GM23248 (cell line): Measurements from ENCODE around the gene COL11A1. TPM values are rescaled to one million over a fixed set of nuclear protein-coding genes. Genes with fewer than 3 reads are reported as not detected.

Source experiments
- DNase-seq: peaks from one replicate; pipeline ENCODE4 v3.0.0-alpha.2; 2015
- H2AFZ ChIP-seq: fragments of 200-600 bp; sonication (generic); 2 replicates; pipeline ENCODE4 v1.6.1; 2016; ENCODE audit warnings: antibody characterized with exemption
- H3F3A ChIP-seq: fragments of 200-600 bp; sonication (generic); 2 replicates; pipeline ENCODE4 v1.6.1; 2016; ENCODE audit warnings: mild to moderate bottlenecking, antibody characterized with exemption, mixed run types; ENCODE audit not compliant: insufficient read depth
- H3K27ac ChIP-seq: fragments of 200-600 bp; sonication (generic); 2 replicates; pipeline ENCODE4 v1.5.1; 2016; ENCODE audit warnings: mild to moderate bottlenecking
- H3K27me3 ChIP-seq: fragments of 200-600 bp; sonication (generic); replicated peaks from 2 replicates; pipeline ENCODE4 v1.6.1; 2016; ENCODE audit warnings: mild to moderate bottlenecking; ENCODE audit not compliant: insufficient read depth
- H3K36me3 ChIP-seq: fragments of 200-600 bp; sonication (generic); 2 replicates; pipeline ENCODE4 v1.6.1; 2016; ENCODE audit warnings: low read depth, mild to moderate bottlenecking
- H3K4me1 ChIP-seq: fragments of 200-600 bp; sonication (generic); 2 replicates; pipeline ENCODE4 v1.6.1; 2016; ENCODE audit warnings: mild to moderate bottlenecking; ENCODE audit not compliant: insufficient read depth
- H3K4me2 ChIP-seq: fragments of 200-600 bp; sonication (generic); one replicate; pipeline ENCODE4 v1.6.1; 2016; ENCODE audit warnings: mild to moderate bottlenecking; ENCODE audit not compliant: unreplicated experiment
- H3K4me3 ChIP-seq: fragments of 200-600 bp; sonication (generic); 2 replicates; pipeline ENCODE4 v1.5.1; 2016; ENCODE audit warnings: mild to moderate bottlenecking
- H3K79me2 ChIP-seq: fragments of 200-600 bp; sonication (generic); 2 replicates; pipeline ENCODE4 v1.6.1; 2016; ENCODE audit warnings: mild to moderate bottlenecking; ENCODE audit not compliant: insufficient read depth
- H3K9ac ChIP-seq: fragments of 200-600 bp; sonication (generic); 2 replicates; pipeline ENCODE4 v1.6.1; 2016; ENCODE audit warnings: mild to moderate bottlenecking
- H3K9me2 ChIP-seq: fragments of 200-600 bp; sonication (generic); 2 replicates; pipeline ENCODE4 v1.6.1; 2016; ENCODE audit warnings: mixed run types, mild to moderate bottlenecking, moderate library complexity; ENCODE audit not compliant: insufficient read depth
- H3K9me3 ChIP-seq: fragments of 200-600 bp; sonication (generic); one replicate; pipeline ENCODE4 v1.6.1; 2017; ENCODE audit warnings: low read depth
- H4K20me1 ChIP-seq: fragments of 200-600 bp; sonication (generic); 2 replicates; pipeline ENCODE4 v1.6.0; 2016; ENCODE audit not compliant: insufficient read depth
- EZH2 ChIP-seq: fragments of 200-600 bp; sonication (generic); IDR thresholded peaks from 2 replicates; pipeline ENCODE4 v1.6.1; 2018; ENCODE audit warnings: antibody characterized with exemption, mild to moderate bottlenecking; ENCODE audit not compliant: insufficient read depth, poor library complexity, severe bottlenecking
- EZH2phosphoT487 ChIP-seq: fragments of 200-600 bp; sonication (generic); IDR thresholded peaks from 2 replicates; pipeline ENCODE4 v1.6.1; 2018; ENCODE audit warnings: antibody characterized with exemption, moderate library complexity, mild to moderate bottlenecking, low read depth; ENCODE audit not compliant: insufficient read depth
- WGBS, 2 experiments: methylation state at CpG; one replicate each; pipeline ENCODE4 v1.1.6; 2015 to 2017; ENCODE audit warnings: low lambda C conversion rate in 2 of 2, low coverage in 1 of 2; ENCODE audit errors: missing lambda C conversion rate in 2 of 2; 5-methylcytosine and 5-hydroxymethylcytosine counted together
- in situ Hi-C: fragments of 300-500 bp; cut with MboI; formaldehyde crosslinking; loops from 2 replicates; pipeline ENCODE4 v1.15.0; 2020
- polyA plus RNA-seq: library from polyadenylated mRNA; unstranded; fragments of >200 nt; fragmentation: Nextera tagmentation; extraction: Ambion mirVana; gene quantifications from 2 replicates; pipeline ENCODE4 v1.2.1, GENCODE V29; 2016
- total RNA-seq: library from RNA; depleted of rRNA; stranded (reverse); fragments of >200 nt; shearing (Covaris generic); gene quantifications from 2 replicates; pipeline ENCODE4 v1.2.3, GENCODE V29; 2014

The COL11A1 gene
- total and polyA plus RNA-seq, 2 experiments from 2014 or later: 7.1 to 10.2 TPM

- H3K4me2 ChIP-seq: no peak overlapping the region
- H3K4me3 ChIP-seq: no peak overlapping the region
- DNase-seq: peak; percentile 76
- in situ Hi-C loops: no loop called here
- H3K4me1 ChIP-seq: peaks cover 24% of the 10 kb centered on the region
- no peaks in the 10 kb centered on the region for H3K36me3 ChIP-seq
- no peaks in the 10 kb centered on the region for H4K20me1 ChIP-seq
- H3K27ac ChIP-seq: peak overlapping the region; percentile 34
- H3F3A ChIP-seq: peaks cover 8% of the 10 kb centered on the region
- no peaks in the 10 kb centered on the region for H3K9me3 ChIP-seq
- H3K9me2 ChIP-seq: no peaks in the 10 kb centered on the region
- H3K9ac ChIP-seq: no peak overlapping the region
- no peaks in the 10 kb centered on the region for H3K27me3 ChIP-seq
- no peaks in the 10 kb centered on the region for H3K79me2 ChIP-seq
- TF ChIP-seq EZH2phosphoT487 (no peak), EZH2 (no peak)
- H2AFZ ChIP-seq: peak overlapping the region; percentile 18; the same call in 1 of the 2 replicates
Measured at GRCh38 chr1:102858695-102859094, 249.6 kb downstream of the COL11A1 start.

- Histone ChIP-seq H3K4me3 (no peak overlapping the region), H3K27me3 (no peaks in the 10 kb centered on the region), H3K36me3 (no peaks in the 10 kb centered on the region), H3K9me2 (no peaks in the 10 kb centered on the region), H3K4me1 (peaks cover 36% of the 10 kb centered on the region), H2AFZ (peak overlapping the region; percentile 15; the same call in 1 of the 2 replicates), H3F3A (peaks cover 11% of the 10 kb centered on the region), H4K20me1 (no peaks in the 10 kb centered on the region), H3K9me3 (no peaks in the 10 kb centered on the region), H3K9ac (no peak overlapping the region), H3K4me2 (no peak overlapping the region), H3K79me2 (no peaks in the 10 kb centered on the region), H3K27ac (no peak overlapping the region)
- in situ Hi-C loops: no loop called here
- no peak for DNase-seq
- TF ChIP-seq EZH2: no peak
Measured at GRCh38 chr1:102857251-102857650, 251.1 kb downstream of the COL11A1 start.

- Histone ChIP-seq H2AFZ (peak overlapping the region; percentile 74), H3K9me3 (no peaks in the 10 kb centered on the region), H3K9ac (no peak overlapping the region), H3K4me3 (no peak overlapping the region), H3K4me2 (no peak overlapping the region), H3F3A (peaks cover 20% of the 10 kb centered on the region), H3K4me1 (peaks cover 40% of the 10 kb centered on the region), H4K20me1 (no peaks in the 10 kb centered on the region), H3K36me3 (no peaks in the 10 kb centered on the region), H3K27me3 (no peaks in the 10 kb centered on the region), H3K9me2 (no peaks in the 10 kb centered on the region), H3K79me2 (no peaks in the 10 kb centered on the region), H3K27ac (no peak overlapping the region)
- TF ChIP-seq EZH2phosphoT487 (no peak), EZH2 (no peak)
- 86% methylated on average over 19 to 50 of the region's 50 CpGs for WGBS, 2 experiments
- in situ Hi-C loops: no loop called here
- DNase-seq: no peak
Measured at GRCh38 chr1:102853701-102854187, 254.6 kb downstream of the COL11A1 start.

GRCh38 chr1:102853136-102853535 lies 255.2 kb downstream of the COL11A1 start:
- Histone ChIP-seq H3K27ac (no peak overlapping the region), H3K36me3 (no peaks in the 10 kb centered on the region), H4K20me1 (no peaks in the 10 kb centered on the region), H3K9ac (no peak overlapping the region), H3K9me2 (no peaks in the 10 kb centered on the region), H3F3A (peaks cover 16% of the 10 kb centered on the region), H3K79me2 (no peaks in the 10 kb centered on the region), H3K9me3 (no peaks in the 10 kb centered on the region), H3K4me1 (peaks cover 34% of the 10 kb centered on the region), H3K4me2 (peak overlapping the region; percentile 8), H2AFZ (peak overlapping the region; percentile 74), H3K4me3 (no peak overlapping the region), H3K27me3 (no peaks in the 10 kb centered on the region)
- in situ Hi-C loops: no loop called here
- no peak for TF ChIP-seq EZH2
- no peak for TF ChIP-seq EZH2phosphoT487
- DNase-seq: peak; percentile 32

- H3K9me2 ChIP-seq: no peaks in the 10 kb centered on the region
- 7 to 12% methylated on average over 2 of the region's 2 CpGs for WGBS, 2 experiments
- H2AFZ ChIP-seq: peak overlapping the region; percentile 74; the same call in 1 of the 2 replicates
- H3K4me3 ChIP-seq: no peak overlapping the region
- peaks cover 29% of the 10 kb centered on the region for H3K4me1 ChIP-seq
- peak overlapping the region; percentile 34 for H3K4me2 ChIP-seq
- no peaks in the 10 kb centered on the region for H3K36me3 ChIP-seq
- DNase-seq: peak; percentile 35
- no peaks in the 10 kb centered on the region for H3K79me2 ChIP-seq
- H4K20me1 ChIP-seq: no peaks in the 10 kb centered on the region
- in situ Hi-C loops: no loop called here
- peaks cover 3% of the 10 kb centered on the region for H3K9me3 ChIP-seq
- H3F3A ChIP-seq: peaks cover 12% of the 10 kb centered on the region; the same call in 1 of the 2 replicates
- H3K9ac ChIP-seq: no peak overlapping the region
- H3K27me3 ChIP-seq: no peaks in the 10 kb centered on the region
- H3K27ac ChIP-seq: no peak overlapping the region
- TF ChIP-seq EZH2phosphoT487 (no peak), EZH2 (no peak)
Measured at GRCh38 chr1:102852613-102853012, 255.7 kb downstream of the COL11A1 start.
